GM20000 (cell line): ENCODE results near the gene CAND2.
A peak's percentile ranks its signal among the peaks of the same experiment; 100 is the strongest.
"Not testable (repeated sequence)": the region's sequence is repeated elsewhere in the genome, so short reads cannot be mapped to it uniquely, and the experiment has no call there.

Experiments used
- DNase-seq: peaks from one replicate; pipeline ENCODE4 v3.0.0; 2012; ENCODE audit warnings: low spot score
- CTCF ChIP-seq: IDR thresholded peaks from 2 replicates; pipeline ENCODE4 v1.5.1; 2012; ENCODE audit warnings: mild to moderate bottlenecking, control low read depth; ENCODE audit errors: extremely low read depth, missing control alignments

Gene CAND2

DNA sequence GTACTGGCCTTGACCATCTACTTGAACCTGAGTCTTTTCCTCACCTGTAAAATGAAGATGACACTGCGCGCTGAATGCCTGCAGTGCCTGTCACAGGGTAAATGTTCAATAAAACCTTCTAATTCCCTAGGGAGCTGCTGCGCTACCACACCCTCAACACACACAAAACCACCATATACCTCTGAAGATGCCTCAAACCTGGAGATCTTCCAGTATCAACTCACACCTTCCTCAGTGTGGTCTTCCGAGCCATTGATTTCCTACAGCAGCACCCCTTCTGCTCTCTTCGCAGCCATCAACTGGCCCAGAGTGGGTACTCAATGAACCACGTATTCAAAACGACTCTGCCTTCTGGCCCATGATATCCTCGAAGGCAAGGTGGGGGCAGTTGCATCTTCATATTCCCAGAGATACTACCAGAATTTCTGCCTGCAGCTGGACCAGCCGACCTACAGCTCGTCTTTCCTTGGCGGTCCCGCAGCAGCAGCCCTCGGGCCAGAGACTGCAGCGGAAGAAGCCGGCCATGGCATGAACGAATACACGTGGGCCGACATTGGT is 44.2 kb downstream of the CAND2 start:
- TF ChIP-seq CTCF, result no peak
- DNase-seq, result no peak

- peak; percentile 89 for DNase-seq
- TF ChIP-seq CTCF, result peak; percentile 59
Measured at GRCh38 chr3:12841149-12841969, 44.9 kb downstream of the CAND2 start, which contains the start of gene RPL32. RPL32 (minus strand) TSS chr3:12841565; CDS start chr3:12840237, 1,328 bp downstream.

DNA sequence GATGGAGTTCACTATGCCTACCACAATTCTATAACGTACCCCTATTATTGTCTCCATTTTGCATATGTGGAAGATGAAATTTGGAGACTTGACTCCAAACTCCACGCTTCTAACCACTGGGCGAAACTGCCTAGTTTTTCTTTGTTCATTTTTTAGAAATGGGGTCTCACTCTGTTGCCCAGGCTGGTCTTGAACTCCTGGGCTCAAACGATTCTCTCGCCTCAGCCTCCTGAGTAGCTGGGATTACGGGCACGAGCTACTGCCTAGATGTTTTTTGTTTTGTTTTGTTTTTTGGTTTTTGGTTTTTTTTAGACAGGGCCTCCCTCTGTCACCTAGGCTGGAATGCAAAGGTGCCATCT is 45.5 kb downstream of the CAND2 start:
- TF ChIP-seq CTCF, result no peak
- no peak for DNase-seq

- TF ChIP-seq CTCF, result no peak
Measured at GRCh38 chr3:12842469-12842868, 46.0 kb downstream of the CAND2 start.

GRCh38 chr3:12845811-12846210 is 49.3 kb downstream of the CAND2 start:
- no peak for DNase-seq
- TF ChIP-seq CTCF, result no peak

More at GRCh38 chr3:12842469-12842868, 46.0 kb downstream of the CAND2 start:
- no peak for DNase-seq

GRCh38 chr3:12852201-12852600 is 55.7 kb downstream of the CAND2 start:
- no peak for DNase-seq
- no peak for TF ChIP-seq CTCF

DNA sequence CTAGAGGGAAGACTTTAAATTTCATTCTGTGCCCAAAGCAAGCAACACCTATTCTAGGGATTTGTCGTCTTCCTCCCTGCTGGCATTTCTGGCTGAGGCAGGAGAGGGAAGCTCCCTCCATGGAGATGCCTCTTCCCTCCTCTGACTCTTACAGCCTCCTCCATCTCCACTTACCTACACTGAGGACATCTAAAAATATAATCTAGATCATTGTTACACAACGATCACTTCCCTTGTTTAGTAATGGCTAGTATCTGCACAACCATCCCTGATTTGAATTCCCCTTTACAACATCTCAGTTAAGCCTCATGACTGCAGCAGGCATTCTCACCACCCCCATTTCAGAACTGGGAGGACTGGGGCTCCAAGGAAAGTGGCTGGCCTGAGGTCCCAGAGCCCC is 57.4 kb downstream of the CAND2 start:
- not testable (repeated sequence) for DNase-seq

GRCh38 chr3:12854565-12854964 is 58.1 kb downstream of the CAND2 start:
- no peak for DNase-seq

More at GRCh38 chr3:12854565-12854964, 58.1 kb downstream of the CAND2 start:
- TF ChIP-seq CTCF, result no peak
